Hepatocyte (in vitro differentiated cells): ENCODE data around the gene ADD2. TPM values are rescaled to one million over a fixed set of nuclear protein-coding genes. Genes with fewer than 3 reads are reported as not detected.

Experiments used
- DNase-seq: peaks from one replicate; pipeline ENCODE4 v3.0.0-alpha.2; 2016; ENCODE audit warnings: low spot score
- H2AFZ ChIP-seq: fragments of 200-600 bp; sonication (generic); 2 replicates; pipeline ENCODE4 v1.6.0; 2016; ENCODE audit warnings: antibody characterized with exemption, mild to moderate bottlenecking
- H3K27ac ChIP-seq: fragments of 200-600 bp; sonication (generic); 2 replicates; pipeline ENCODE4 v1.5.1; 2016; ENCODE audit warnings: mild to moderate bottlenecking
- H3K27me3 ChIP-seq: fragments of 200-600 bp; sonication (generic); 2 replicates; pipeline ENCODE4 v1.6.1; 2016
- H3K36me3 ChIP-seq: fragments of 200-600 bp; sonication (generic); replicated peaks from 2 replicates; pipeline ENCODE4 v1.5.1; 2016; ENCODE audit warnings: low read depth; ENCODE audit not compliant: insufficient read depth
- H3K4me1 ChIP-seq: fragments of 200-600 bp; sonication (generic); 2 replicates; pipeline ENCODE4 v1.5.1; 2016; ENCODE audit warnings: mild to moderate bottlenecking, moderate library complexity; ENCODE audit not compliant: insufficient read depth
- H3K4me2 ChIP-seq: fragments of 200-600 bp; sonication (generic); 2 replicates; pipeline ENCODE4 v1.6.0; 2016
- H3K4me3 ChIP-seq: fragments of 200-600 bp; sonication (generic); 2 replicates; pipeline ENCODE4 v1.5.1; 2016; ENCODE audit warnings: mild to moderate bottlenecking
- H3K79me2 ChIP-seq: fragments of 200-600 bp; sonication (generic); 2 replicates; pipeline ENCODE4 v1.6.0; 2017; ENCODE audit warnings: mild to moderate bottlenecking
- H3K9me2 ChIP-seq: fragments of 200-600 bp; sonication (generic); replicated peaks from 2 replicates; pipeline ENCODE4 v1.6.0; 2017; ENCODE audit warnings: mild to moderate bottlenecking; ENCODE audit not compliant: insufficient read depth
- H3K9me3 ChIP-seq: fragments of 200-600 bp; sonication (generic); 2 replicates; pipeline ENCODE4 v1.5.1; 2016; ENCODE audit warnings: low read depth, mild to moderate bottlenecking
- H4K20me1 ChIP-seq: fragments of 200-600 bp; sonication (generic); 2 replicates; pipeline ENCODE4 v1.6.0; 2016; ENCODE audit warnings: mild to moderate bottlenecking; ENCODE audit not compliant: insufficient read depth, poor library complexity, severe bottlenecking
- CTCF ChIP-seq: fragments of 200-600 bp; sonication (generic); IDR thresholded peaks from 2 replicates; pipeline ENCODE4 v1.5.1; 2016; ENCODE audit warnings: antibody characterized with exemption, mild to moderate bottlenecking; ENCODE audit not compliant: poor library complexity
- EZH2 ChIP-seq: fragments of 200-600 bp; sonication (generic); IDR thresholded peaks from 2 replicates; pipeline ENCODE4 v1.6.1; 2016; ENCODE audit warnings: antibody characterized with exemption, mild to moderate bottlenecking, borderline replicate concordance
- EZH2phosphoT487 ChIP-seq: fragments of 200-600 bp; sonication (generic); IDR thresholded peaks from one replicate; pipeline ENCODE4 v1.6.1; 2018; ENCODE audit warnings: antibody characterized with exemption, mild to moderate bottlenecking, low read depth, moderate library complexity; ENCODE audit not compliant: unreplicated experiment, severe bottlenecking
- WGBS: methylation state at CpG from one replicate; pipeline ENCODE4 v1.1.6; 2016; ENCODE audit warnings: low lambda C conversion rate; ENCODE audit errors: missing lambda C conversion rate; 5-methylcytosine and 5-hydroxymethylcytosine counted together
- polyA plus RNA-seq: library from polyadenylated mRNA; unstranded; fragments of >200 nt; fragmentation: Nextera tagmentation; extraction: Ambion mirVana; gene quantifications from 2 replicates; pipeline ENCODE4 v1.2.1, GENCODE V29; 2016
- total RNA-seq: library from RNA; depleted of rRNA; stranded (reverse); fragments of >200 nt; gene quantifications from 2 replicates; pipeline ENCODE4 v1.2.3, GENCODE V29; 2014

ADD2 gene
- total and polyA plus RNA-seq, 2 experiments from 2014 or later = 0.74 to 2.4 TPM

- Histone ChIP-seq H3K79me2 (no peaks in the 10 kb centered on the region), H4K20me1 (no peaks in the 10 kb centered on the region), H3K4me3 (no peak overlapping the region), H3K4me1 (no peaks in the 10 kb centered on the region), H3K9me3 (no peaks in the 10 kb centered on the region), H3K9me2 (no peaks in the 10 kb centered on the region), H3K36me3 (no peaks in the 10 kb centered on the region), H3K4me2 (no peak overlapping the region), H3K27ac (no peak overlapping the region), H3K27me3 (no peaks in the 10 kb centered on the region), H2AFZ (no peak overlapping the region)
- WGBS = 95% methylated on average over 8 of the region's 8 CpGs
- TF ChIP-seq EZH2phosphoT487 = no peak
- no peak for TF ChIP-seq EZH2
- no peak for TF ChIP-seq CTCF
- DNase-seq = no peak
Measured at GRCh38 chr2:70691497-70692140, 76.4 kb downstream of the ADD2 start.

DNA sequence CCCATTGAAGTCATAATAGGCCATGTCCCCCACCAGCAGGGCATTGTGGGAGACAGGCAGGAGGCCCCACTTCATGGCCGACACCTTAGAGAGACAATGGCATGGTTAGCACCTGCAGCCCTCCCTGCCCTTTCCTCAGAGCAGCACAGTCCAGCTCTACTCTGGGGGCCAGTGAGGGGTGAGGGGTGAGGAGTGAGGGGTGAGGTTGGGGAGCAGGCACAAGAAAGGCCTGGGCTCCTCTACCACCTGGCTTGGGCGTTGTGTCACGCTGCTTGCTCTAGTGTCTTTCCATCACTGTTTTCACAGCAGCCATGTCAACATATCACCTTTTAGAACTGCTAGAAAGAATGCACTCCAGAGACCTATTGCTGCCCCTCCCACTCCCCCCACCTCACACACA, 77.2 kb downstream of the ADD2 start:
- no peak for TF ChIP-seq EZH2phosphoT487
- TF ChIP-seq CTCF = no peak
- TF ChIP-seq EZH2 = no peak
- H2AFZ ChIP-seq = no peak overlapping the region
- H3K4me3 ChIP-seq = no peak overlapping the region
- no peak overlapping the region for H3K4me2 ChIP-seq
- 80% methylated on average over 2 of the region's 3 CpGs for WGBS
- H3K27me3 ChIP-seq = no peaks in the 10 kb centered on the region
- H3K9me2 ChIP-seq = no peaks in the 10 kb centered on the region
- no peak for DNase-seq
- H3K4me1 ChIP-seq = no peaks in the 10 kb centered on the region
- no peak overlapping the region for H3K27ac ChIP-seq
- H3K36me3 ChIP-seq = no peaks in the 10 kb centered on the region
- H3K79me2 ChIP-seq = no peaks in the 10 kb centered on the region
- H3K9me3 ChIP-seq = no peaks in the 10 kb centered on the region
- H4K20me1 ChIP-seq = no peaks in the 10 kb centered on the region

GRCh38 chr2:70688427-70688826, 79.6 kb downstream of the ADD2 start:
- H3K4me2 ChIP-seq = no peak overlapping the region
- no peak overlapping the region for H2AFZ ChIP-seq
- no peak overlapping the region for H3K27ac ChIP-seq
- no peak overlapping the region for H3K4me3 ChIP-seq
- no peaks in the 10 kb centered on the region for H3K4me1 ChIP-seq
- 88% methylated on average over 5 of the region's 5 CpGs for WGBS
- no peaks in the 10 kb centered on the region for H3K79me2 ChIP-seq
- no peaks in the 10 kb centered on the region for H3K9me2 ChIP-seq
- no peaks in the 10 kb centered on the region for H4K20me1 ChIP-seq
- no peak for TF ChIP-seq EZH2
- no peak for TF ChIP-seq EZH2phosphoT487
- no peak for TF ChIP-seq CTCF
- no peaks in the 10 kb centered on the region for H3K36me3 ChIP-seq
- H3K27me3 ChIP-seq = no peaks in the 10 kb centered on the region
- H3K9me3 ChIP-seq = no peaks in the 10 kb centered on the region
- no peak for DNase-seq
